WTC11 (cell line): ENCODE results near the gene PCDH9. TPM values are rescaled to one million over a fixed set of nuclear protein-coding genes. Genes with fewer than 3 reads are reported as not detected.

Experiments used
- ATAC-seq: fragments of 200-7000 bp; cut with Tn5 transposase; 2 replicates; pipeline ENCODE4 v1.10.0; 2021; ENCODE audit warnings: mild to moderate bottlenecking, moderate library complexity
- CTCF ChIA-PET: fragments of 300-600 bp; sonication (Branson Sonifier 250); formaldehyde crosslinking; loops from one replicate; lab custom pipeline; 2021; ENCODE audit warnings: antibody characterized with exemption; lab: Charles Lee
- POLR2A ChIA-PET: fragments of 350-600 bp; sonication (Branson Sonifier 250); formaldehyde crosslinking; loops from one replicate; lab custom pipeline; 2021; ENCODE audit warnings: antibody characterized with exemption; lab: Charles Lee
- DNase-seq: peaks from one replicate; pipeline ENCODE4 v3.0.0; 2021; ENCODE audit warnings: low spot score
- H3K27ac Mint-ChIP-seq: 2 replicates; pipeline ENCODE4 v1.8.0; 2021; ENCODE audit warnings: mixed read lengths
- H3K27me3 Mint-ChIP-seq: 2 replicates; pipeline ENCODE4 v1.8.0; 2021; ENCODE audit warnings: low read depth, mild to moderate bottlenecking, moderate library complexity, mixed read lengths
- H3K36me3 Mint-ChIP-seq: 2 replicates; pipeline ENCODE4 v1.8.0; 2021; ENCODE audit warnings: mixed read lengths
- H3K4me1 Mint-ChIP-seq: 2 replicates; pipeline ENCODE4 v1.8.0; 2022; ENCODE audit warnings: mixed read lengths
- H3K4me3 Mint-ChIP-seq: 2 replicates; pipeline ENCODE4 v1.8.0; 2021; ENCODE audit warnings: mild to moderate bottlenecking, moderate library complexity, mixed read lengths
- H3K9me3 Mint-ChIP-seq: 2 replicates; pipeline ENCODE4 v1.8.0; 2021; ENCODE audit warnings: mixed read lengths
- ATF1 ChIP-seq: sonication (generic); formaldehyde crosslinking; IDR thresholded peaks from 2 replicates; pipeline ENCODE4 v1.8.1; 2023; ENCODE audit warnings: mild to moderate bottlenecking, moderate library complexity, missing genetic modification reagents
- EMX1 ChIP-seq: fragments of 250-450 bp; sonication (Bioruptor Pico); IDR thresholded peaks from 2 replicates; pipeline ENCODE4 v1.8.0; 2021; ENCODE audit warnings: mild to moderate bottlenecking
- MXD4 ChIP-seq: fragments of 250-450 bp; sonication (Bioruptor Pico); IDR thresholded peaks from 2 replicates; pipeline ENCODE4 v1.8.0; 2021; ENCODE audit warnings: mild to moderate bottlenecking, moderate library complexity, borderline replicate concordance
- MYBL2 ChIP-seq: sonication (generic); formaldehyde crosslinking; IDR thresholded peaks from 2 replicates; pipeline ENCODE4 v1.8.1; 2023; ENCODE audit warnings: mild to moderate bottlenecking, moderate library complexity, missing genetic modification reagents
- NFATC4 ChIP-seq: fragments of 250-450 bp; sonication (Bioruptor Pico); IDR thresholded peaks from 2 replicates; pipeline ENCODE4 v1.9.0; 2021; ENCODE audit warnings: mild to moderate bottlenecking
- NFE2L1 ChIP-seq: sonication (generic); formaldehyde crosslinking; IDR thresholded peaks from 2 replicates; pipeline ENCODE4 v1.8.1; 2023; ENCODE audit warnings: missing genetic modification reagents
- NR2C2 ChIP-seq: sonication (generic); formaldehyde crosslinking; IDR thresholded peaks from 2 replicates; pipeline ENCODE4 v1.8.0; 2022; ENCODE audit warnings: mild to moderate bottlenecking, missing genetic modification reagents
- PRRX2 ChIP-seq: fragments of 250-450 bp; sonication (Bioruptor Pico); IDR thresholded peaks from 2 replicates; pipeline ENCODE4 v1.8.0; 2021; ENCODE audit warnings: mild to moderate bottlenecking
- ZNF219 ChIP-seq: sonication (generic); formaldehyde crosslinking; IDR thresholded peaks from 2 replicates; pipeline ENCODE4 v1.8.0; 2023; ENCODE audit warnings: missing genetic modification reagents, mild to moderate bottlenecking, borderline replicate concordance
- ZNF232 ChIP-seq: sonication (generic); formaldehyde crosslinking; IDR thresholded peaks from 2 replicates; pipeline ENCODE4 v1.8.0; 2022; ENCODE audit warnings: mild to moderate bottlenecking, missing genetic modification reagents
- ZNF317 ChIP-seq: sonication (generic); formaldehyde crosslinking; IDR thresholded peaks from 2 replicates; pipeline ENCODE4 v1.8.1; 2023; ENCODE audit warnings: low read depth, mild to moderate bottlenecking, moderate library complexity, missing genetic modification reagents, borderline replicate concordance
- ZNF423 ChIP-seq: fragments of 250-450 bp; sonication (Bioruptor Pico); IDR thresholded peaks from 2 replicates; pipeline ENCODE4 v2.1.2; 2022; ENCODE audit warnings: mild to moderate bottlenecking, moderate library complexity
- ZNF671 ChIP-seq: fragments of 250-450 bp; sonication (Bioruptor Pico); IDR thresholded peaks from 2 replicates; pipeline ENCODE4 v1.8.0; 2021; ENCODE audit warnings: mild to moderate bottlenecking
- total RNA-seq: library from RNA; stranded (reverse); gene quantifications from 3 replicates; pipeline ENCODE4 v1.2.3, GENCODE V29; 2021
- TF ChIP-seq, protein P1 (sequence below): fragments of 200-600 bp; IDR thresholded peaks from 2 replicates; pipeline ENCODE4 v1.8.0; 2022; ENCODE audit warnings: antibody characterized with exemption
- TF ChIP-seq, protein P2 (sequence below): fragments of 250-450 bp; sonication (Bioruptor Pico); IDR thresholded peaks from 2 replicates; pipeline ENCODE4 v1.8.0; 2021; ENCODE audit warnings: mild to moderate bottlenecking
- TF ChIP-seq, protein P3 (sequence below): sonication (generic); formaldehyde crosslinking; IDR thresholded peaks from 2 replicates; pipeline ENCODE4 v1.8.1; 2023; ENCODE audit warnings: mild to moderate bottlenecking, missing genetic modification reagents, moderate library complexity
- TF ChIP-seq, protein P4 (sequence below): fragments of 250-450 bp; sonication (Bioruptor Pico); IDR thresholded peaks from 2 replicates; pipeline ENCODE4 v1.9.0; 2021; ENCODE audit warnings: mild to moderate bottlenecking
- TF ChIP-seq, protein P5 (sequence below): fragments of 250-450 bp; sonication (Bioruptor Pico); IDR thresholded peaks from 2 replicates; pipeline ENCODE4 v1.9.0; 2021; ENCODE audit warnings: mild to moderate bottlenecking
- TF ChIP-seq, protein P6 (sequence below): sonication (generic); formaldehyde crosslinking; IDR thresholded peaks from 2 replicates; pipeline ENCODE4 v1.8.0; 2022; ENCODE audit warnings: missing genetic modification reagents
- TF ChIP-seq, protein P7 (sequence below): sonication (generic); formaldehyde crosslinking; IDR thresholded peaks from 2 replicates; pipeline ENCODE4 v1.8.0; 2022; ENCODE audit warnings: mild to moderate bottlenecking, missing genetic modification reagents

Gene PCDH9
- total RNA-seq, 1 experiment from 2014 or later = 0.48 TPM

DNA sequence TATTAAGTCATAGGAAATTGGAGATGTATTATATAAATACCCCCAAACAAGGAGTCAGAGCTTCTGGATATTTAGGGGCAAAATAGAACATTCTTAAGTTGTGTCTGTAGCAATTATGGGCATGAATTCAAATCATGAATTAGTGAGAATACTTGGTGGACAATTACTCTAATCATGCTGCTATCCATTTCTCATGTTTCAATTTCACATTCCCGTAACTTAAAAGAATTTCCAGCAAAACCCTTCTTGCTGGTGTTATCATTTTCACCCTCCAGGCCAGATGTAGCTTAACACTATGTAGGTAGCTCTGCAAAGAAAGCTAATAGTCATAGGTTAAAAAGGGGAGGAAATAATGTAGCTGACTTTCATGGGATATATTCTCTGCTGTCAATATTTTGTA is 136.1 kb downstream of the PCDH9 start:
- no peak for TF ChIP-seq NFATC4
- no peak for TF ChIP-seq ATF1 (CRISPR knock-in tag)
- TF ChIP-seq, protein P1, sequence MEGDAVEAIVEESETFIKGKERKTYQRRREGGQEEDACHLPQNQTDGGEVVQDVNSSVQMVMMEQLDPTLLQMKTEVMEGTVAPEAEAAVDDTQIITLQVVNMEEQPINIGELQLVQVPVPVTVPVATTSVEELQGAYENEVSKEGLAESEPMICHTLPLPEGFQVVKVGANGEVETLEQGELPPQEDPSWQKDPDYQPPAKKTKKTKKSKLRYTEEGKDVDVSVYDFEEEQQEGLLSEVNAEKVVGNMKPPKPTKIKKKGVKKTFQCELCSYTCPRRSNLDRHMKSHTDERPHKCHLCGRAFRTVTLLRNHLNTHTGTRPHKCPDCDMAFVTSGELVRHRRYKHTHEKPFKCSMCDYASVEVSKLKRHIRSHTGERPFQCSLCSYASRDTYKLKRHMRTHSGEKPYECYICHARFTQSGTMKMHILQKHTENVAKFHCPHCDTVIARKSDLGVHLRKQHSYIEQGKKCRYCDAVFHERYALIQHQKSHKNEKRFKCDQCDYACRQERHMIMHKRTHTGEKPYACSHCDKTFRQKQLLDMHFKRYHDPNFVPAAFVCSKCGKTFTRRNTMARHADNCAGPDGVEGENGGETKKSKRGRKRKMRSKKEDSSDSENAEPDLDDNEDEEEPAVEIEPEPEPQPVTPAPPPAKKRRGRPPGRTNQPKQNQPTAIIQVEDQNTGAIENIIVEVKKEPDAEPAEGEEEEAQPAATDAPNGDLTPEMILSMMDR = no peak
- no peak for TF ChIP-seq ZNF219
- TF ChIP-seq MXD4 (CRISPR knock-in tag) = no peak
- no peak for TF ChIP-seq ZNF671
- TF ChIP-seq, protein P2, sequence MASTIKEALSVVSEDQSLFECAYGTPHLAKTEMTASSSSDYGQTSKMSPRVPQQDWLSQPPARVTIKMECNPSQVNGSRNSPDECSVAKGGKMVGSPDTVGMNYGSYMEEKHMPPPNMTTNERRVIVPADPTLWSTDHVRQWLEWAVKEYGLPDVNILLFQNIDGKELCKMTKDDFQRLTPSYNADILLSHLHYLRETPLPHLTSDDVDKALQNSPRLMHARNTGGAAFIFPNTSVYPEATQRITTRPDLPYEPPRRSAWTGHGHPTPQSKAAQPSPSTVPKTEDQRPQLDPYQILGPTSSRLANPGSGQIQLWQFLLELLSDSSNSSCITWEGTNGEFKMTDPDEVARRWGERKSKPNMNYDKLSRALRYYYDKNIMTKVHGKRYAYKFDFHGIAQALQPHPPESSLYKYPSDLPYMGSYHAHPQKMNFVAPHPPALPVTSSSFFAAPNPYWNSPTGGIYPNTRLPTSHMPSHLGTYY (CRISPR knock-in tag) = no peak
- TF ChIP-seq MYBL2 = no peak
- TF ChIP-seq PRRX2 (CRISPR knock-in tag) = no peak
- TF ChIP-seq ZNF232 (CRISPR knock-in tag) = no peak
- TF ChIP-seq, protein P3, sequence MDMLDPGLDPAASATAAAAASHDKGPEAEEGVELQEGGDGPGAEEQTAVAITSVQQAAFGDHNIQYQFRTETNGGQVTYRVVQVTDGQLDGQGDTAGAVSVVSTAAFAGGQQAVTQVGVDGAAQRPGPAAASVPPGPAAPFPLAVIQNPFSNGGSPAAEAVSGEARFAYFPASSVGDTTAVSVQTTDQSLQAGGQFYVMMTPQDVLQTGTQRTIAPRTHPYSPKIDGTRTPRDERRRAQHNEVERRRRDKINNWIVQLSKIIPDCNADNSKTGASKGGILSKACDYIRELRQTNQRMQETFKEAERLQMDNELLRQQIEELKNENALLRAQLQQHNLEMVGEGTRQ (CRISPR knock-in tag) = no peak
- no peak for TF ChIP-seq EMX1 (CRISPR knock-in tag)
- no peak for TF ChIP-seq NFE2L1
- TF ChIP-seq ZNF317 (CRISPR knock-in tag) = no peak
- TF ChIP-seq, protein P4, sequence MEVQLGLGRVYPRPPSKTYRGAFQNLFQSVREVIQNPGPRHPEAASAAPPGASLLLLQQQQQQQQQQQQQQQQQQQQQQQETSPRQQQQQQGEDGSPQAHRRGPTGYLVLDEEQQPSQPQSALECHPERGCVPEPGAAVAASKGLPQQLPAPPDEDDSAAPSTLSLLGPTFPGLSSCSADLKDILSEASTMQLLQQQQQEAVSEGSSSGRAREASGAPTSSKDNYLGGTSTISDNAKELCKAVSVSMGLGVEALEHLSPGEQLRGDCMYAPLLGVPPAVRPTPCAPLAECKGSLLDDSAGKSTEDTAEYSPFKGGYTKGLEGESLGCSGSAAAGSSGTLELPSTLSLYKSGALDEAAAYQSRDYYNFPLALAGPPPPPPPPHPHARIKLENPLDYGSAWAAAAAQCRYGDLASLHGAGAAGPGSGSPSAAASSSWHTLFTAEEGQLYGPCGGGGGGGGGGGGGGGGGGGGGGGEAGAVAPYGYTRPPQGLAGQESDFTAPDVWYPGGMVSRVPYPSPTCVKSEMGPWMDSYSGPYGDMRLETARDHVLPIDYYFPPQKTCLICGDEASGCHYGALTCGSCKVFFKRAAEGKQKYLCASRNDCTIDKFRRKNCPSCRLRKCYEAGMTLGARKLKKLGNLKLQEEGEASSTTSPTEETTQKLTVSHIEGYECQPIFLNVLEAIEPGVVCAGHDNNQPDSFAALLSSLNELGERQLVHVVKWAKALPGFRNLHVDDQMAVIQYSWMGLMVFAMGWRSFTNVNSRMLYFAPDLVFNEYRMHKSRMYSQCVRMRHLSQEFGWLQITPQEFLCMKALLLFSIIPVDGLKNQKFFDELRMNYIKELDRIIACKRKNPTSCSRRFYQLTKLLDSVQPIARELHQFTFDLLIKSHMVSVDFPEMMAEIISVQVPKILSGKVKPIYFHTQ = no peak
- TF ChIP-seq, protein P5, sequence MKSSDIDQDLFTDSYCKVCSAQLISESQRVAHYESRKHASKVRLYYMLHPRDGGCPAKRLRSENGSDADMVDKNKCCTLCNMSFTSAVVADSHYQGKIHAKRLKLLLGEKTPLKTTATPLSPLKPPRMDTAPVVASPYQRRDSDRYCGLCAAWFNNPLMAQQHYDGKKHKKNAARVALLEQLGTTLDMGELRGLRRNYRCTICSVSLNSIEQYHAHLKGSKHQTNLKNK (CRISPR knock-in tag) = no peak
- DNase-seq = no peak

DNA sequence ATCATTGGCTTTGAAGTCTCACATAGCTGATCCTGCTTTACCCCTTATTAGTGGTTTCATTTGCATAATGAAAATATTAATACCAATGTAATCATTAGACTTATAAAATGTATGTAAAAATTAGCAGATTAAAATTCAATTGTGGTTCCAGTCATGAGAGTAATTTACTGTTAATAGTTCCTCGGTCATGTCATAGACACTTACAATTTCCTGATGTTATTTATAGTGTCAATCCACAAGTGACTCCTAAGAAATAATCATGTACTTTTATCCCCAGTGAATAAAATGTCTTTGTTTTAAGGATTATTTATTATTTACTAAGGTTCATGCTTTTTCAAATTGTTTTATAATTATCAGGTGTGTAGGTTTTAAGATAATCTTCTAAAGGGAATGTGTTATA is 138.5 kb downstream of the PCDH9 start:
- H3K4me1 Mint-ChIP-seq = no peaks in the 10 kb centered on the region
- ChIA-PET CTCF (interaction anchor here (0.8 kb wide), 1 partner anchor 14 kb away, joined by 3 read pairs; no protein-coding TSS in a partner anchor), POLR2A (no interaction called here)
- H3K27ac Mint-ChIP-seq = no peak overlapping the region
- H3K27me3 Mint-ChIP-seq = no peaks in the 10 kb centered on the region
- DNase-seq (no peak), ATAC-seq (no peak)
- no peaks in the 10 kb centered on the region for H3K9me3 Mint-ChIP-seq
- H3K36me3 Mint-ChIP-seq = no peaks in the 10 kb centered on the region
- no peak overlapping the region for H3K4me3 Mint-ChIP-seq
- TF ChIP-seq ZNF219 = no peak
- TF ChIP-seq PRRX2 (CRISPR knock-in tag) = no peak
- TF ChIP-seq, protein P6, sequence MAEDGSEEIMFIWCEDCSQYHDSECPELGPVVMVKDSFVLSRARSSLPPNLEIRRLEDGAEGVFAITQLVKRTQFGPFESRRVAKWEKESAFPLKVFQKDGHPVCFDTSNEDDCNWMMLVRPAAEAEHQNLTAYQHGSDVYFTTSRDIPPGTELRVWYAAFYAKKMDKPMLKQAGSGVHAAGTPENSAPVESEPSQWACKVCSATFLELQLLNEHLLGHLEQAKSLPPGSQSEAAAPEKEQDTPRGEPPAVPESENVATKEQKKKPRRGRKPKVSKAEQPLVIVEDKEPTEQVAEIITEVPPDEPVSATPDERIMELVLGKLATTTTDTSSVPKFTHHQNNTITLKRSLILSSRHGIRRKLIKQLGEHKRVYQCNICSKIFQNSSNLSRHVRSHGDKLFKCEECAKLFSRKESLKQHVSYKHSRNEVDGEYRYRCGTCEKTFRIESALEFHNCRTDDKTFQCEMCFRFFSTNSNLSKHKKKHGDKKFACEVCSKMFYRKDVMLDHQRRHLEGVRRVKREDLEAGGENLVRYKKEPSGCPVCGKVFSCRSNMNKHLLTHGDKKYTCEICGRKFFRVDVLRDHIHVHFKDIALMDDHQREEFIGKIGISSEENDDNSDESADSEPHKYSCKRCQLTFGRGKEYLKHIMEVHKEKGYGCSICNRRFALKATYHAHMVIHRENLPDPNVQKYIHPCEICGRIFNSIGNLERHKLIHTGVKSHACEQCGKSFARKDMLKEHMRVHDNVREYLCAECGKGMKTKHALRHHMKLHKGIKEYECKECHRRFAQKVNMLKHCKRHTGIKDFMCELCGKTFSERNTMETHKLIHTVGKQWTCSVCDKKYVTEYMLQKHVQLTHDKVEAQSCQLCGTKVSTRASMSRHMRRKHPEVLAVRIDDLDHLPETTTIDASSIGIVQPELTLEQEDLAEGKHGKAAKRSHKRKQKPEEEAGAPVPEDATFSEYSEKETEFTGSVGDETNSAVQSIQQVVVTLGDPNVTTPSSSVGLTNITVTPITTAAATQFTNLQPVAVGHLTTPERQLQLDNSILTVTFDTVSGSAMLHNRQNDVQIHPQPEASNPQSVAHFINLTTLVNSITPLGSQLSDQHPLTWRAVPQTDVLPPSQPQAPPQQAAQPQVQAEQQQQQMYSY (CRISPR knock-in tag) = no peak
- TF ChIP-seq, protein P2 (CRISPR knock-in tag) = no peak
- no peak for TF ChIP-seq NR2C2
- TF ChIP-seq ZNF423 (CRISPR knock-in tag) = no peak
- TF ChIP-seq, protein P7, sequence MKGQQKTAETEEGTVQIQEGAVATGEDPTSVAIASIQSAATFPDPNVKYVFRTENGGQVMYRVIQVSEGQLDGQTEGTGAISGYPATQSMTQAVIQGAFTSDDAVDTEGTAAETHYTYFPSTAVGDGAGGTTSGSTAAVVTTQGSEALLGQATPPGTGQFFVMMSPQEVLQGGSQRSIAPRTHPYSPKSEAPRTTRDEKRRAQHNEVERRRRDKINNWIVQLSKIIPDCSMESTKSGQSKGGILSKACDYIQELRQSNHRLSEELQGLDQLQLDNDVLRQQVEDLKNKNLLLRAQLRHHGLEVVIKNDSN (CRISPR knock-in tag) = no peak
- no peak for TF ChIP-seq NFE2L1
- TF ChIP-seq, protein P4 = no peak

More for the DNA sequence above, 136.1 kb downstream of the PCDH9 start:
- Mint-ChIP-seq H3K27me3 (no peaks in the 10 kb centered on the region), H3K27ac (no peak overlapping the region), H3K4me1 (no peaks in the 10 kb centered on the region), H3K36me3 (no peaks in the 10 kb centered on the region), H3K9me3 (no peaks in the 10 kb centered on the region), H3K4me3 (no peak overlapping the region)
- CTCF ChIA-PET = no interaction called here
- no peak for ATAC-seq
- POLR2A ChIA-PET = no interaction called here
